PFSK-1 (cell line): Measurements from ENCODE around the gene CTDSP2.

ENCODE experiments used
- POLR2AphosphoS5 ChIP-seq: IDR thresholded peaks from 2 replicates; pipeline ENCODE4 v1.6.1; 2012; ENCODE audit warnings: low read depth, mild to moderate bottlenecking, control low read depth, low read length, moderate library complexity
- SIN3A ChIP-seq: IDR thresholded peaks from 2 replicates; pipeline ENCODE4 v1.6.1; 2012; ENCODE audit warnings: mild to moderate bottlenecking, low read length, moderate library complexity, borderline replicate concordance; ENCODE audit not compliant: insufficient read depth

DNA sequence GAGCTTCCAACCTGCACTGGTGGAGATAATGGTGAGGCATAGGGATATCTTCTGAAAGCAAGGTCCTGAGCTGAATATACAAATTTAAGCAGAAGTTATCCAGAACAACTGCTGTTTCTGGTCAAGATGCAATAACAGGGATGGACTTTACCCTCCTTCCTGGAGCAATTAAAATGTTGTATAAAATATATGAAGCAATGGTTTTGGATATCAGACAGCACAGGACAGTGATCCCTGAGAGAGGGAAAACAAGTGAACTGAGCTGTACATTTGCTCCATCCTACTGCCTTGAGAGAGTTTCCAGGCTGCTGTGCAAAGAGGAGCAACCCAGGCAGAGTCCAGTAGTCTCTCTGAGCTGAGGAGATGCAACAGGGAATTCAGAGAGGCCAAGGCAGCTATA, 36.0 kb upstream of the CTDSP2 start:
- no peak for TF ChIP-seq SIN3A
- TF ChIP-seq POLR2AphosphoS5: no peak
